Neural cell (in vitro differentiated cells): ENCODE results near the gene KCNT1.

Experiments used
- CTCF ChIP-seq: fragments of 450-650 bp; IDR thresholded peaks from 2 replicates; pipeline ENCODE4 v1.5.1; 2014; ENCODE audit warnings: antibody characterized with exemption, mild to moderate bottlenecking, moderate library complexity; ENCODE audit not compliant: poor library complexity, severe bottlenecking
- RAD21 ChIP-seq: fragments of 450-650 bp; conservative IDR thresholded peaks from 2 replicates; pipeline ENCODE4 v1.6.1; 2014; ENCODE audit warnings: antibody characterized with exemption, mild to moderate bottlenecking, moderate library complexity

- no peak for TF ChIP-seq RAD21
- TF ChIP-seq CTCF: no peak
Measured at GRCh38 chr9:135687216-135687615, 14.8 kb upstream of the KCNT1 start.
